Suppressor macrophage treated with lipopolysaccharide for 4 hours (primary cell): ENCODE measurements around the gene RUNX2.

Experiments
- DNase-seq: peaks from one replicate; pipeline ENCODE4 v3.0.0-alpha.2; 2020

The RUNX2 gene

GRCh38 chr6:45687570-45687969, 359.4 kb downstream of the RUNX2 start:
- DNase-seq: no peak

GRCh38 chr6:45688180-45688579, 360.1 kb downstream of the RUNX2 start:
- no peak for DNase-seq

- no peak for DNase-seq
Measured at GRCh38 chr6:45689926-45690615, 361.9 kb downstream of the RUNX2 start.

GRCh38 chr6:45690846-45691245, 362.7 kb downstream of the RUNX2 start:
- no peak for DNase-seq

DNA sequence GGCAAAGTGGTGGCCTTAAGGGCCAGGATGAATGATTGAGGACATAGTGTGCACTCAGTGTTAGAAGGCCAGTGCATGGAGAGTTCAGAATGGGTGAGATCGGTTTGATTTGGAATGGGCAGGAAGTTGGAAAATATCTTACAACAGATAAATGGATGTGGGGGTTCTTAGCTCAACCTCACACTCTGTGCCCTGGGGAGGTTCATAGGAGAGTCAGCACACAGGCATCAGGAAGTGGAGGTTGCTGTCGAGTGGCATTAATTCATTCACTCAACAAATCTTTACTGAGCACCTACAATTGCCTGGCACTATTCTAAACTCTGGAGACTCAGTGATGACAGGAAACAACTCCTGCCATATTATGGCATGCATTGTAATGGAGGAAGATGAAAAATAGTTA, 363.3 kb downstream of the RUNX2 start:
- DNase-seq: no peak

DNA sequence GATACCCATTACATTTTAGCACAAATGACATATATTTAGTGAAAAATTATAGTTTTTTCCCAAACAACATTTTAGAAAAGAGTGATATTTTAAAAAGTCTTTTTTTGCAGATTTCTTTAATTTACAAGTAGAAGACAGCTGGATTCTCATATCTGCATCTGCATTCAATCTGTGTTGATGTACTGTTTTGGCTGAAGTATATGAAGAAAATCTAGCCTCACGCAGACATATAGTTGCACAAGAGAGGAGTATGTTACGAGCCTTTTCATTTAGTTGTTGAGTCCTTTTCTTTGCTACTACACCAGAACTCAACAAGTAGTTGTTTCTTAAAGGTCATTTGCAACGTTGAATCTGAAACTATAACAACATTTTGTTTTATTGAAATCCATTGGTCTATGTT, 363.9 kb downstream of the RUNX2 start:
- DNase-seq: no peak

- DNase-seq: no peak
Measured at GRCh38 chr6:45696738-45697137, 368.6 kb downstream of the RUNX2 start.

DNA sequence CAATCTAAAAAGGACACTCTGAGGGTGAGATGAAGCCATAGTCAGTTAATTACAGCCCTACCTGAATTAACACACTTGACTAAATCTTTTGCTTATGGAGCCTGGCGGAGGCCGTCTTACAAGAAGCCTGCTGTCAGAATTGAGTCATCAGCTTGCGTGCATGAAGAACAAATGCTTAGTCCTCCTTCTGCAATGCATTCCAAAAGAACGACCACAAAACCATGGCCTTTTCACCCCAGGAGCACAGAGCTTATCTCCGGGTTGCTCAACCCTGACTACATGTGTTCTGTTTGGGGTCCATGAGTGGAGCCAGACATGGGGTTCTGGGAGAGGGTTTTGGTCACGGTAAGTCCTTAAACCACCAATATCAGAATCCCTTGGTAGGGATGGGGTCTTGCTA, 369.5 kb downstream of the RUNX2 start:
- no peak for DNase-seq

- DNase-seq: no peak
Measured at GRCh38 chr6:45698046-45698445, 369.9 kb downstream of the RUNX2 start.

DNA sequence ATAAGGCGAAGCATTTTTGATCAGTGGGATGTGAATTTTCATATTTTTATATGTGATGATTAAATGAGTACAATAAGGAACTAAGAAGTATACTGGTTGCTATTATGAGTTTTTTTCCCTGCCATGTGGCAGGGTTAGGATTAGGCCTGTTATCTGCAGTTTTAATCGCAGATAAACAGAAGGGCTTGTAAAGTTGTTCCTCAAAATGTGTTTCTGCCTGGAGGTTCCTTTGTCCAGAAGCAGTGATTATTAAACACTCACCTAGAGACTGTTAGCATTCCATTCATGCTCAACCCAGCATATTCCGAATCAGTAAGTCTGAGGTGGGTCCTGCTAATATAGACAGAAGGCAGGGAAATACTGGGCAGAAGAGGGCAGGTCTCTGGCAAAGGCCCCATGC, 371.5 kb downstream of the RUNX2 start:
- DNase-seq: no peak

GRCh38 chr6:45702849-45703739, 375.0 kb downstream of the RUNX2 start:
- DNase-seq: no peak

DNA sequence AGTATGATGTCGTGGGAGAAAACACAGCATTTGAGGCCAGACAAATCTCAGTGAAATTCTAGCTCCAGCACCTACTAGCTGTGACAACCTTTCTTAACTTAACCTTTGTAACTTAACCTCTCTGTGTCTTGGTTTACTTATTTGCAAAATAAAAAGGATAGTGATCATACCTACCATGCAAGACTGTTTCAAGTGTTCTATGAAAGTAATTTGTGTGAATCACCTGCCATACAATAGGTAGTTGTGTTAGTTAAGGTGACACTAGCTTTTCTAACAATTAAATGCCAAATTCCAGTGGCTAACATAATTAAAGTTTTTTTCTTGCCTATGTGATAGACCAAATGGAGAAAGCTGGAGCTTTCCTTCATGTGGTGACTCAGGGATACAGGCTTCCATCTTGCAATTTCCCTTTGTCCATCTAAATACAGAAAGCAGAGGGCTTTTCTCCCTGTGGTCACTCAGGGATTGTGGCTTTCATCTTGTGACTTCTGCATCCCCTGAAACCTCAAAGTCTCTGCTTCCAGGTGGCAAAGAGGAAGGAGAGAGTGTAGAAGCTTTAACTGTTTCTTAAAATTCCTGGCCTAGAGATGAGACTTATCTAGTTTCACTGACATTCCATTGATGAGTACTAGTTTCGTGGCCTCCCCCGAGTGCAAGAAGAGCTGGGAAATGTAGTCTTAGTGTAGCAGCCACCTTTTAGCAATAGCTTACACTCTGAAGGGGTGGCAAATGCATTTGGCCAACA, 376.1 kb downstream of the RUNX2 start:
- no peak for DNase-seq

DNA sequence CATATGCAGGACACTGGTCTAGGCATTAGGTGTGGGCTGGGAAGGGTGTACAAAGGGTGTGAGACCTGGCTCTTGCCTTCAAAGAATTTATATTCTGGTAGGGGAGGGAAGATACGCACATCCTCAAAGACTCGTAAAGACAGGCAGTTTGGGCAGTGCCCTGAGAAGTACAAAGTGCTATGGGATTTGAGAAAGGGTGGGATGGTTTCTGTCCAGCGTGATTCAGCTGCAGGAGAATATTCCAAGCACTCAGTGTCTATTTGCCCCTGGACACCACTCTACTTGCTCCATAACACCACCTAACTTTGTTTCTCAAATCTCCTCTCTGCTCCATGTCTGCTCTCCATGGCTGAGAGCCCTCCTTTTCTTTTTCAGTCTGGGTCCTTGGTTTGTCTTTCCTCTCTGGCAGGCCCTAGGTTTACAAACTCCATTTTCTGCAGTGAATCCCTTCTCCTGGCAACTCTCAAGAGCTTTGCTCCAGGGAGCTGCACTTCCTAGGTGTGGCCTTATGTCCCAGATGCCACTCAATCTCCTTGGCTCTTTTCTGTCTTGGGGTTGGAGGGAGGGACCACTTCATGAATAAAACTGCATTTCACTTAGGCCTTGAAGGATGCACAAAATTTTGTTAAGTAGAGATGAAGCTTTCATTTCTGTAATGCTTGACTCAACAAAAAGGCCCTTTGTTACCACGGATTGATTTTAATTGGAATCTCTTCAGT, 377.2 kb downstream of the RUNX2 start:
- no peak for DNase-seq

- no peak for DNase-seq
Measured at GRCh38 chr6:45706319-45706718, 378.2 kb downstream of the RUNX2 start.

GRCh38 chr6:45707176-45707575, 379.0 kb downstream of the RUNX2 start:
- no peak for DNase-seq

DNA sequence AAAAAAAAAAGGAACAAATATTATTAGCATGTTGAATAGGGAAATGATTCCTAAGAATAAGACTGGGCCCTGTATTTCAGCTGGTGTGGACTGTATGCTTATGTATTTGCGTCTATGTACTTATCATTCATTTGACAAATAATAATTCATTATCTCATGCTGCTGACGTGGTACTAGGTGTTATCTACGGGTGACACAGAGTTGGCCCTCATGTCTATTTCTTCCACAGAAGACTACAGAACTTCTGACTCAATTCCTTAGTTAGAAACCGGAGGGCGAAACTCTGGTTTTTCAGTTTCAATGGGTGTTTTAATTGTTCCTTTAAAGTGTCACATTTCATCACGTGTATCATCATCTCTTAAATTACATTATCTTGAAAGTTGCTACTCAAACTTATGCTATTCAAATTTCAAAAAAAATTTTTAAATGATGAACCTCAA, 381.7 kb downstream of the RUNX2 start:
- peak; percentile 78 for DNase-seq

DNA sequence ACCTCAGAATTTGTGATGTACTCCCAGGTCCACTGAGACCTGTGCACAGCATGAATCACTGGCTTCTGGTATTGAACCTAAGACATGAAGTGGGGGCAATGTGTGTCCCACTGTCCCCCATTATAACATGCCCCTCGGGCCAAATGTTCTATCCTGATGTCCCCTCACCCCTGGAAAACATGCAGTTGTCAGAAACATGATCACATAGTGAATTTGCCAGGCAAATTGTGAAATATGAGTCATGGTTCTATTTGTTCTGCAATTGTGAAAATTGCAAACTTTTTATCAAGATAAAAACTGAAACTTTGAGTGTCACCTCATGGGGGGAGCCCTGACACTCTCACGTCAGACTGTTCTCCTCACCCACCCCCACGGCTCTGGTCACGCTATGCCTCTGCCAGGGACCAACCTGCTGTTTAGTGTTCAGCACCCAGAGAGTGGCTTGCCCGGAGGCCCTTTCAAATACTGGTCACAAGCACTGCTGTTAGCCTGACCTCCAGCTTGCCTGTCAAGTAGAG, 382.2 kb downstream of the RUNX2 start:
- DNase-seq: peak; percentile 96

- no peak for DNase-seq
Measured at GRCh38 chr6:45712076-45712475, 383.9 kb downstream of the RUNX2 start.

- DNase-seq: peak; percentile 79
Measured at GRCh38 chr6:45712786-45713185, 384.7 kb downstream of the RUNX2 start.
